Measurements from ENCODE around the gene WDR76.
"Not testable (repeated sequence)": the region's sequence is repeated elsewhere in the genome, so short reads cannot be mapped to it uniquely, and the experiment has no call there.

Gene WDR76

GRCh38 chr15:43802676-43803075 lies 24.1 kb upstream of the WDR76 start:
- not testable (repeated sequence) for H3K27ac ChIP-seq (ENCODE audit: low read length, poor library complexity, severe bottlenecking); H3K4ac ChIP-seq (ENCODE audit: low read depth in 1 of 2, low read length in 2 of 2); H3K18ac ChIP-seq (ENCODE audit: low read depth in 1 of 2, low read length in 2 of 2); H3K23ac ChIP-seq (ENCODE audit: low read length in 2 of 2); H2AFZ ChIP-seq (ENCODE audit: low read depth, low read length); H2BK12ac ChIP-seq (ENCODE audit: low read length in 2 of 2); H3K27me3 ChIP-seq (ENCODE audit: control insufficient read depth in 1 of 2, insufficient read depth in 1 of 2, low read length in 2 of 2); H3K4me2 ChIP-seq (ENCODE audit: low read length, poor library complexity, severe bottlenecking); DNase-seq; H3K9ac ChIP-seq (ENCODE audit: low read length); H3K9me3 ChIP-seq (ENCODE audit: control insufficient read depth, low read length); H3K4me3 ChIP-seq (ENCODE audit: insufficient read depth in 1 of 2, low read depth in 1 of 2, low read length in 2 of 2); H2BK120ac ChIP-seq (ENCODE audit: low read depth, low read length); H2BK5ac ChIP-seq (ENCODE audit: low read depth, low read length, poor library complexity, severe bottlenecking); H2BK15ac ChIP-seq (ENCODE audit: low read depth, poor library complexity, severe bottlenecking); H4K91ac ChIP-seq (ENCODE audit: low read length); H3K79me1 ChIP-seq (replicated peaks; ENCODE audit: low read length, poor library complexity, severe bottlenecking); H4K8ac ChIP-seq (ENCODE audit: low read length); H3K14ac ChIP-seq (ENCODE audit: low read length in 2 of 2); H2AK5ac ChIP-seq (ENCODE audit: low read length, severe bottlenecking)
- 95% methylated on average over 4 of the region's 7 CpGs for WGBS
- H3K4me1 ChIP-seq (ENCODE audit: control insufficient read depth, insufficient read depth, low read depth, low read length): peaks cover 10% of the 10 kb centered on the region
- H3K36me3 ChIP-seq (ENCODE audit: control insufficient read depth in 1 of 2, insufficient read depth in 2 of 2, low read depth in 1 of 2, low read length in 2 of 2): peaks cover 49 to 82% of the 10 kb centered on the region in 2 experiments

GRCh38 chr15:43808435-43808950 lies 18.3 kb upstream of the WDR76 start:
- H2AK5ac ChIP-seq (ENCODE audit: low read length, severe bottlenecking): no peak overlapping the region
- H3K4me2 ChIP-seq (ENCODE audit: low read length, poor library complexity, severe bottlenecking): no peak overlapping the region
- H2BK120ac ChIP-seq (ENCODE audit: low read depth, low read length): no peak overlapping the region
- no peak overlapping the region for H4K91ac ChIP-seq (ENCODE audit: low read length)
- H3K9ac ChIP-seq (ENCODE audit: low read length): no peak overlapping the region
- H3K4ac ChIP-seq (ENCODE audit: low read depth in 1 of 2, low read length in 2 of 2): no peak overlapping the region
- H3K79me1 ChIP-seq (replicated peaks; ENCODE audit: low read length, poor library complexity, severe bottlenecking): peaks cover 12% of the 10 kb centered on the region
- no peak overlapping the region for H3K23ac ChIP-seq (ENCODE audit: low read length in 2 of 2)
- H2BK12ac ChIP-seq (ENCODE audit: low read length in 2 of 2): no peak overlapping the region
- no peak overlapping the region for H4K8ac ChIP-seq (ENCODE audit: low read length)
- H3K9me3 ChIP-seq (ENCODE audit: control insufficient read depth, low read length): no peaks in the 10 kb centered on the region
- no peak overlapping the region for H3K14ac ChIP-seq (ENCODE audit: low read length in 2 of 2)
- H3K27me3 ChIP-seq (ENCODE audit: control insufficient read depth in 1 of 2, insufficient read depth in 1 of 2, low read length in 2 of 2): no peaks in the 10 kb centered on the region
- H2BK5ac ChIP-seq (ENCODE audit: low read depth, low read length, poor library complexity, severe bottlenecking): no peak overlapping the region
- H3K36me3 ChIP-seq (ENCODE audit: control insufficient read depth in 1 of 2, insufficient read depth in 2 of 2, low read depth in 1 of 2, low read length in 2 of 2): peaks cover 58 to 93% of the 10 kb centered on the region in 2 experiments
- no peaks in the 10 kb centered on the region for H3K4me1 ChIP-seq (ENCODE audit: control insufficient read depth, insufficient read depth, low read depth, low read length)
- H3K18ac ChIP-seq (ENCODE audit: low read depth in 1 of 2, low read length in 2 of 2): no peak overlapping the region
- 100% methylated on average over 4 of the region's 5 CpGs for WGBS
- no peak overlapping the region for H2AFZ ChIP-seq (ENCODE audit: low read depth, low read length)
- no peak overlapping the region for H3K27ac ChIP-seq (ENCODE audit: low read length, poor library complexity, severe bottlenecking)
- no peak overlapping the region for H2BK15ac ChIP-seq (ENCODE audit: low read depth, poor library complexity, severe bottlenecking)
- H3K4me3 ChIP-seq (ENCODE audit: insufficient read depth in 1 of 2, low read depth in 1 of 2, low read length in 2 of 2): no peak overlapping the region
- DNase-seq: no peak

- Histone ChIP-seq H3K9me3 (ENCODE audit: control insufficient read depth, low read length) (no peaks in the 10 kb centered on the region), H2BK5ac (ENCODE audit: low read depth, low read length, poor library complexity, severe bottlenecking) (no peak overlapping the region), H3K36me3 (ENCODE audit: control insufficient read depth in 1 of 2, insufficient read depth in 2 of 2, low read depth in 1 of 2, low read length in 2 of 2) (peaks cover 62 to 94% of the 10 kb centered on the region in 2 experiments), H2BK120ac (ENCODE audit: low read depth, low read length) (no peak overlapping the region), H3K18ac (ENCODE audit: low read depth in 1 of 2, low read length in 2 of 2) (no peak overlapping the region), H3K9ac (ENCODE audit: low read length) (no peak overlapping the region), H2AFZ (ENCODE audit: low read depth, low read length) (no peak overlapping the region), H3K14ac (ENCODE audit: low read length in 2 of 2) (no peak overlapping the region), H2AK5ac (ENCODE audit: low read length, severe bottlenecking) (no peak overlapping the region), H4K8ac (ENCODE audit: low read length) (no peak overlapping the region), H2BK12ac (ENCODE audit: low read length in 2 of 2) (no peak overlapping the region), H3K4ac (ENCODE audit: low read depth in 1 of 2, low read length in 2 of 2) (no peak overlapping the region), H2BK15ac (ENCODE audit: low read depth, poor library complexity, severe bottlenecking) (no peak overlapping the region), H3K4me2 (ENCODE audit: low read length, poor library complexity, severe bottlenecking) (no peak overlapping the region), H3K23ac (ENCODE audit: low read length in 2 of 2) (no peak overlapping the region), H3K4me3 (ENCODE audit: insufficient read depth in 1 of 2, low read depth in 1 of 2, low read length in 2 of 2) (no peak overlapping the region), H3K79me1 (replicated peaks; ENCODE audit: low read length, poor library complexity, severe bottlenecking) (peaks cover 12% of the 10 kb centered on the region), H4K91ac (ENCODE audit: low read length) (no peak overlapping the region), H3K27ac (ENCODE audit: low read length, poor library complexity, severe bottlenecking) (no peak overlapping the region), H3K27me3 (ENCODE audit: control insufficient read depth in 1 of 2, insufficient read depth in 1 of 2, low read length in 2 of 2) (no peaks in the 10 kb centered on the region), H3K4me1 (ENCODE audit: control insufficient read depth, insufficient read depth, low read depth, low read length) (no peaks in the 10 kb centered on the region)
- 100% methylated on average over 1 of the region's 6 CpGs for WGBS
- DNase-seq: no peak
Observed at GRCh38 chr15:43808960-43809678, 17.7 kb upstream of the WDR76 start.

GRCh38 chr15:43815064-43815463 lies 11.7 kb upstream of the WDR76 start:
- H2BK15ac ChIP-seq (ENCODE audit: low read depth, poor library complexity, severe bottlenecking); H3K18ac ChIP-seq (ENCODE audit: low read depth in 1 of 2, low read length in 2 of 2); H3K4me3 ChIP-seq (ENCODE audit: insufficient read depth in 1 of 2, low read depth in 1 of 2, low read length in 2 of 2); H2BK5ac ChIP-seq (ENCODE audit: low read depth, low read length, poor library complexity, severe bottlenecking); H3K9ac ChIP-seq (ENCODE audit: low read length); H2AK5ac ChIP-seq (ENCODE audit: low read length, severe bottlenecking); H4K8ac ChIP-seq (ENCODE audit: low read length); H3K9me3 ChIP-seq (ENCODE audit: control insufficient read depth, low read length); H2AFZ ChIP-seq (ENCODE audit: low read depth, low read length); H3K27ac ChIP-seq (ENCODE audit: low read length, poor library complexity, severe bottlenecking); H4K91ac ChIP-seq (ENCODE audit: low read length); H3K4ac ChIP-seq (ENCODE audit: low read depth in 1 of 2, low read length in 2 of 2); H3K14ac ChIP-seq (ENCODE audit: low read length in 2 of 2); H3K4me1 ChIP-seq (ENCODE audit: control insufficient read depth, insufficient read depth, low read depth, low read length); H3K27me3 ChIP-seq (ENCODE audit: control insufficient read depth in 1 of 2, insufficient read depth in 1 of 2, low read length in 2 of 2); H3K23ac ChIP-seq (ENCODE audit: low read length in 2 of 2); H3K4me2 ChIP-seq (ENCODE audit: low read length, poor library complexity, severe bottlenecking); DNase-seq; H2BK120ac ChIP-seq (ENCODE audit: low read depth, low read length); H2BK12ac ChIP-seq (ENCODE audit: low read length in 2 of 2): not testable (repeated sequence)
- Histone ChIP-seq H3K79me1 (replicated peaks; ENCODE audit: low read length, poor library complexity, severe bottlenecking) (peaks cover 24% of the 10 kb centered on the region), H3K36me3 (ENCODE audit: control insufficient read depth in 1 of 2, insufficient read depth in 2 of 2, low read depth in 1 of 2, low read length in 2 of 2) (peaks cover 38 to 70% of the 10 kb centered on the region in 2 experiments)
- 98% methylated on average over 5 of the region's 5 CpGs for WGBS
